Immature natural killer cell (primary cell): Measurements from ENCODE around the gene PRR23E. TPM values are rescaled to one million over a fixed set of nuclear protein-coding genes. Genes with fewer than 3 reads are reported as not detected.

ENCODE experiments used
- DNase-seq, 3 donors: peaks; one replicate each; pipeline ENCODE4 v3.0.0; 2022; ENCODE audit warnings: mixed read lengths in 1 of 3
- H3K27ac Mint-ChIP-seq, 6 donors: one replicate each; pipeline ENCODE4 v1.8.0; 2020; ENCODE audit warnings: mixed read lengths in 6 of 6, mild to moderate bottlenecking in 5 of 6, inconsistent platforms in 4 of 6, moderate library complexity in 3 of 6
- H3K27me3 Mint-ChIP-seq, 3 donors: one replicate each; pipeline ENCODE4 v1.8.0; 2020 to 2021; ENCODE audit warnings: low read depth in 3 of 3, mild to moderate bottlenecking in 3 of 3, mixed read lengths in 3 of 3, moderate library complexity in 3 of 3, inconsistent platforms in 1 of 3
- H3K36me3 Mint-ChIP-seq, 3 donors: one replicate each; pipeline ENCODE4 v1.8.0; 2020; ENCODE audit warnings: mixed read lengths in 3 of 3, inconsistent platforms in 2 of 3, mild to moderate bottlenecking in 2 of 3
- H3K4me1 Mint-ChIP-seq, 2 donors: one replicate each; pipeline ENCODE4 v1.8.0; 2020; ENCODE audit warnings: inconsistent platforms in 2 of 2, mild to moderate bottlenecking in 2 of 2, mixed read lengths in 2 of 2, moderate library complexity in 1 of 2
- H3K4me3 Mint-ChIP-seq, 5 donors: one replicate each; pipeline ENCODE4 v1.8.0; 2020; ENCODE audit warnings: mild to moderate bottlenecking in 5 of 5, mixed read lengths in 5 of 5, inconsistent platforms in 3 of 5, moderate library complexity in 3 of 5
- H3K9me3 Mint-ChIP-seq, 6 donors: one replicate each; pipeline ENCODE4 v1.8.0; 2020; ENCODE audit warnings: mild to moderate bottlenecking in 6 of 6, mixed read lengths in 6 of 6, inconsistent platforms in 4 of 6, moderate library complexity in 3 of 6
- polyA plus RNA-seq, 3 donors: library from polyadenylated mRNA; unstranded; fragments of 300-500 nt; fragmentation: Illumina TruSeq; gene quantifications; one replicate each; pipeline ENCODE4 v1.2.3, GENCODE V29; 2021

The PRR23E gene
- polyA plus RNA-seq, 3 donors from 2014 or later = not detected

DNA sequence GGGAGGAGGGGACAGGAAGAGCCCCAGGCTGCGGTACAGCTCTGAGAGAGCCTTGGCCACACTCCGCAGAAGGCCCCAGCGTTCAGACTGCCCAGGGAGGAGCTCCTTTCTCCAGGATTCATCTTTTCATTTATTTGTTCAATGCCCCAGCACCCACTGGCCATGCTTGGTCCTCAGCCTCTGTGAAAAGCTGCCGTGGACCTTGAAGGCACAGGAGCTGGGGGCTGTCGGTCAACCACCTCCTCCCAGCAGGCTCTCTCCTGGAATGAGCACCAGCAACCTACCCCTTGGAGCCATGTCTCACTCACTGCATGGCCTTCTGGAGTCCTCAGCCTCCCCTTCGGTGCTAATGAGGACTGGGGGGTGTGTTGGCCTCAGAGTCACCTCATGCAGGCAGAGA, 21.6 kb upstream of the PRR23E start:
- Mint-ChIP-seq H3K9me3 (peaks cover 0 to 3% (median 0%) of the 10 kb centered on the region in 6 donors), H3K4me3 (no peak overlapping the region), H3K27me3 (peaks cover 5 to 15% (median 8%) of the 10 kb centered on the region in 3 donors), H3K4me1 (peaks cover 0 to 2% of the 10 kb centered on the region in 2 donors), H3K36me3 (no peaks in the 10 kb centered on the region), H3K27ac (no peak overlapping the region)
- DNase-seq = no peak

- DNase-seq = no peak
- H3K4me1 Mint-ChIP-seq = peaks cover 0 to 2% of the 10 kb centered on the region in 2 donors
- H3K9me3 Mint-ChIP-seq = peaks cover 0 to 3% (median 0%) of the 10 kb centered on the region in 6 donors
- no peaks in the 10 kb centered on the region for H3K36me3 Mint-ChIP-seq
- H3K27me3 Mint-ChIP-seq = peaks cover 5 to 13% (median 9%) of the 10 kb centered on the region in 3 donors
- no peak overlapping the region for H3K4me3 Mint-ChIP-seq
- no peak overlapping the region for H3K27ac Mint-ChIP-seq
These were observed 21.2 kb upstream of the PRR23E start for GRCh38 chr3:127171721-127172120.

DNA sequence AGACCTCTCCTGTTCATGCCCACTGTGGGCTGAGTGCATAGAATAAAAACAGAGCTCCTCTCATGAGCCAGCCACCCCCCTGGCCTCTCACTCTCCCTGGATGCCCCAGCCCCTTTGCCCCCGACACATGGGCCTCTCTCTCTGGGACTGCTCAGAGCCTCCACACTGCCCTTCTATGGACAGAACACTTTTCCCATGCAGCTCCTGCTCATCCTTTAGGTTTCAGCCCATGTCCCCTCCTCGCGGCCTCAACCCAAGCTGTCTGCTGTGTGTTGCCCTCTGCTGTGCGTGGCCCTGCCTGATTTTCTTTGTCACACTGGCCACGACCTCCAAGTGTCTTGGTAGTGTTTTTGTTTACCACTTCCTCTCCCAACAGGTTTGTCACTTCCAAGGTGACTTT, 20.7 kb upstream of the PRR23E start:
- no peaks in the 10 kb centered on the region for H3K36me3 Mint-ChIP-seq
- peaks cover 0 to 3% (median 0%) of the 10 kb centered on the region in 6 donors for H3K9me3 Mint-ChIP-seq
- peaks cover 5 to 14% (median 8%) of the 10 kb centered on the region in 3 donors for H3K27me3 Mint-ChIP-seq
- DNase-seq = no peak
- H3K4me1 Mint-ChIP-seq = peaks cover 0 to 2% of the 10 kb centered on the region in 2 donors
- no peak overlapping the region for H3K27ac Mint-ChIP-seq
- H3K4me3 Mint-ChIP-seq = no peak overlapping the region

DNA sequence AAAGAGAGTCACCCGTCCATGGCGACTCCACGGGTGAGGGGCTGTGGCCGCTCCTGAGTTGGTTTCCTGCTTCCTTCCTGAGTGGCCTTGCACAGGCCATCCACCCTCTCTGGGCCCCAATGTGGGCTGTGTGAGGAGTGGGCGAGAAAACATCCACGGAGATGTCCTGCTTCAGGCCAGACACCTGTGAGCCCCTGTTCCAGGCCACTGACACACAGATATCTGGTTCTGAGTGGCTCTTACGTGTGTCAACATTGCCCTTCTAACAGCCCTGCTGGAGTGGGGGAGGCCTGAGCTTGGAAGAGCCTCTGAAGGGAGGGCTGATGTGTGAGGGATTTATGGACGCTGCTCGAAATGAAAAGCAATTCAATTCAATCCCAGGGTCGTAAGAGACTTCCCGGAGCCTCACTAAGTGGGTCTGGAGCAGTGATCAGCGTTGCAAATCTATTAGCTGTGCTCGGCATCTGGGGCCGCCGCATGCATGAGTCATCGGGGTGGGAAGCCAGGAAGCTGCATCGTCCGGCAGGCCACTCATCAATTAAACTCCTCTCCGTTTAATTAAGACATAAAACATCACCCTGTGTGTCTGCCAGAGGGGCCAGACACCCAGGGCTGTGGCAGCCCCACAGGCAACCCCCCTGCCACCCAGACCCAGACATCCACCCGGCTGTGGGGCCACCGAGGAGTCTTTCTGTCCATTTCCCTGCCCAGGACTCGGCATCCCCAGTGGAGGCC, 20.0 kb upstream of the PRR23E start:
- H3K36me3 Mint-ChIP-seq = no peaks in the 10 kb centered on the region
- H3K4me3 Mint-ChIP-seq = no peak overlapping the region
- DNase-seq = no peak
- peaks cover 0 to 3% (median 0%) of the 10 kb centered on the region in 6 donors for H3K9me3 Mint-ChIP-seq
- H3K4me1 Mint-ChIP-seq = peaks cover 0 to 2% of the 10 kb centered on the region in 2 donors
- H3K27me3 Mint-ChIP-seq = peaks cover 5 to 14% (median 8%) of the 10 kb centered on the region in 3 donors
- no peak overlapping the region for H3K27ac Mint-ChIP-seq

DNA sequence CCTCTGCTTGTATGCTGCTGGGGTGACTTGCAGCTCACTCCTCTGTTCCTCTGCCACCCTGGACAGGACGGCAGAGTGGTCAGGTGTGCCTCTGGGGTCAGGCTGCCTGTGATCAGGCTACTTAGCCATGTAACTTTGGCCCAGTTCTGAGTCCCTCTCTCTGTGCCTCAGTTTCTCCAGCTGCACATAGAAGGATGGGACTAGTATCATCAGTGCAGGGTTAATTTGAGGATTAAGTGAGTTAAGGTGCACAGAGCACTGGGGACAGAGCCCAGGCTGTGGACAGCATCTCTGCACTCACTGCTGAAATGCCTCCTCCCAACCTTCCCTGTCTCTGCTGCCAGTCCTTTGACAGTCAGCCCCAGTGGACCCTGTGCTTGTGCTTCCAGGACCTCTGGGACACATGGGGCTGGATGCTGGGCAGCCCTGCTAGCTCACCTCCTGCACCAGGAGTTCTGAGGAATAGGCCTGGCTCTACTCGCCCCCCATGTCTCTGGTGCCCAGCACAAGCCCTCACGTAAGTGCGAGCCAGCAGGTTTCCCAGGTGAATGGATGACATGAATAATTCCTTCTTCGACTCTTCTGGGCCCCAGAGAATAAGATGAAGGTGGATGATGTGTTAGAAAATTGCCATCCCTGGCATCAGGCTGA, 19.3 kb upstream of the PRR23E start:
- Mint-ChIP-seq H3K4me3 (no peak overlapping the region), H3K9me3 (peaks cover 0 to 3% (median 0%) of the 10 kb centered on the region in 6 donors), H3K27ac (no peak overlapping the region), H3K4me1 (peaks cover 0 to 2% of the 10 kb centered on the region in 2 donors), H3K36me3 (no peaks in the 10 kb centered on the region), H3K27me3 (peaks cover 5 to 14% (median 6%) of the 10 kb centered on the region in 3 donors)
- DNase-seq = no peak

DNA sequence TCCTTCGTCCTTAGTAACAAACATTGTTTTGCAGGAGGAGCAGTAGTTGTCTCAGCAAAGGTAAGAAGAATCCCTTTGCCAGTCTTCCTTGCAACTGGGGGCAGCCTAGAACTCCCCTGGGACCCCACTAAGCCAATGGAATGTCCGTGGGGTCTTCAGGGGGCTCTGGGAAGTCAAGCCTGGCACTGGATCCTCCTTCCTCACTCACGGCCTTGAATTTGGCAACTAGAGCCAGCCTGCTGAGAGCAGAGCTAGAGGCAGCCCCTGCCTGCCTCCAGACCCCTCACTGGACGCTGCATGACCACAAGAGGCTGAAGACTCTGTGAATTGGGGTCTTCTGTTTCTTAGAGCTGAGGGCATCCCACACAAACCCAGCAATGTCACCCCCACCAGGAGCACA, 18.6 kb upstream of the PRR23E start:
- H3K27me3 Mint-ChIP-seq = peaks cover 5 to 14% (median 6%) of the 10 kb centered on the region in 3 donors
- H3K4me3 Mint-ChIP-seq = no peak overlapping the region
- H3K36me3 Mint-ChIP-seq = no peaks in the 10 kb centered on the region
- H3K27ac Mint-ChIP-seq = no peak overlapping the region
- peaks cover 0 to 2% of the 10 kb centered on the region in 2 donors for H3K4me1 Mint-ChIP-seq
- no peak for DNase-seq
- H3K9me3 Mint-ChIP-seq = peaks cover 0 to 3% (median 0%) of the 10 kb centered on the region in 6 donors

- Mint-ChIP-seq H3K27ac (no peak overlapping the region), H3K9me3 (peaks cover 0 to 1% (median 0%) of the 10 kb centered on the region in 6 donors), H3K36me3 (no peaks in the 10 kb centered on the region), H3K4me1 (peaks cover 0 to 2% of the 10 kb centered on the region in 2 donors), H3K4me3 (no peak overlapping the region), H3K27me3 (peaks cover 4 to 12% (median 5%) of the 10 kb centered on the region in 3 donors)
- no peak for DNase-seq
These were observed 18.2 kb upstream of the PRR23E start for GRCh38 chr3:127174715-127175140.

- Mint-ChIP-seq H3K4me1 (peaks cover 0 to 2% of the 10 kb centered on the region in 2 donors), H3K27me3 (peaks cover 2 to 12% (median 5%) of the 10 kb centered on the region in 3 donors), H3K4me3 (no peak overlapping the region), H3K9me3 (no peaks in the 10 kb centered on the region), H3K36me3 (no peaks in the 10 kb centered on the region), H3K27ac (no peak overlapping the region)
- DNase-seq = no peak
These were observed 17.7 kb upstream of the PRR23E start for GRCh38 chr3:127175272-127175671.

GRCh38 chr3:127177226-127177625, 15.7 kb upstream of the PRR23E start:
- Mint-ChIP-seq H3K36me3 (no peaks in the 10 kb centered on the region), H3K9me3 (no peaks in the 10 kb centered on the region), H3K4me1 (peaks cover 0 to 2% of the 10 kb centered on the region in 2 donors), H3K27me3 (peaks cover 2 to 11% (median 5%) of the 10 kb centered on the region in 3 donors), H3K4me3 (no peak overlapping the region), H3K27ac (no peak overlapping the region)
- DNase-seq = no peak

GRCh38 chr3:127180859-127181258, 12.1 kb upstream of the PRR23E start:
- no peaks in the 10 kb centered on the region for H3K9me3 Mint-ChIP-seq
- no peak overlapping the region for H3K4me3 Mint-ChIP-seq
- no peak for DNase-seq
- no peak overlapping the region for H3K27ac Mint-ChIP-seq
- no peaks in the 10 kb centered on the region for H3K36me3 Mint-ChIP-seq
- peaks cover 0 to 5% (median 3%) of the 10 kb centered on the region in 3 donors for H3K27me3 Mint-ChIP-seq
- H3K4me1 Mint-ChIP-seq = no peaks in the 10 kb centered on the region

DNA sequence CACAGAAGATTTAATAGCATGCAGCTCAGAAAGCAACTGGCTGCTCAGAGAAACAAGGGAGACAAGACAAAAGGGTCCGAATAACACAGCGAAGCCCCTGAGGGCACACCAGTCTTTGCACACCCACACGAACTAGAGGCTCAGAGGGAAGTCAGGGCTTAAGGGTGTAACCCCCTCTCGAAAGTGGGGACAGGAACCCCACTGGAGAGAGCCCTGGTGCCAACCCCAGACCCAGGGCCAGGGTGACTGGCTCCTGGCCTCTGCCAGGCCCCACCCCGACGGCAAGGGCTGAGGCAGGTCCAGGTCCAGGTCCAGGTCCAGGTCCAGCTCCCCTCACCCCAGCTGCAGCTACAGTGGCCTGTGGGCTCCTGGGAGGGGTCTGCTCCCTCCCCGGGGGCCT, 10.5 kb upstream of the PRR23E start:
- H3K27me3 Mint-ChIP-seq = peaks cover 0 to 3% (median 1%) of the 10 kb centered on the region in 3 donors
- H3K36me3 Mint-ChIP-seq = no peaks in the 10 kb centered on the region
- no peaks in the 10 kb centered on the region for H3K9me3 Mint-ChIP-seq
- no peak overlapping the region for H3K4me3 Mint-ChIP-seq
- H3K27ac Mint-ChIP-seq = no peak overlapping the region
- no peak for DNase-seq
- no peaks in the 10 kb centered on the region for H3K4me1 Mint-ChIP-seq

- DNase-seq = no peak
- no peaks in the 10 kb centered on the region for H3K9me3 Mint-ChIP-seq
These were observed 9.8 kb upstream of the PRR23E start for GRCh38 chr3:127182848-127183714.

DNA sequence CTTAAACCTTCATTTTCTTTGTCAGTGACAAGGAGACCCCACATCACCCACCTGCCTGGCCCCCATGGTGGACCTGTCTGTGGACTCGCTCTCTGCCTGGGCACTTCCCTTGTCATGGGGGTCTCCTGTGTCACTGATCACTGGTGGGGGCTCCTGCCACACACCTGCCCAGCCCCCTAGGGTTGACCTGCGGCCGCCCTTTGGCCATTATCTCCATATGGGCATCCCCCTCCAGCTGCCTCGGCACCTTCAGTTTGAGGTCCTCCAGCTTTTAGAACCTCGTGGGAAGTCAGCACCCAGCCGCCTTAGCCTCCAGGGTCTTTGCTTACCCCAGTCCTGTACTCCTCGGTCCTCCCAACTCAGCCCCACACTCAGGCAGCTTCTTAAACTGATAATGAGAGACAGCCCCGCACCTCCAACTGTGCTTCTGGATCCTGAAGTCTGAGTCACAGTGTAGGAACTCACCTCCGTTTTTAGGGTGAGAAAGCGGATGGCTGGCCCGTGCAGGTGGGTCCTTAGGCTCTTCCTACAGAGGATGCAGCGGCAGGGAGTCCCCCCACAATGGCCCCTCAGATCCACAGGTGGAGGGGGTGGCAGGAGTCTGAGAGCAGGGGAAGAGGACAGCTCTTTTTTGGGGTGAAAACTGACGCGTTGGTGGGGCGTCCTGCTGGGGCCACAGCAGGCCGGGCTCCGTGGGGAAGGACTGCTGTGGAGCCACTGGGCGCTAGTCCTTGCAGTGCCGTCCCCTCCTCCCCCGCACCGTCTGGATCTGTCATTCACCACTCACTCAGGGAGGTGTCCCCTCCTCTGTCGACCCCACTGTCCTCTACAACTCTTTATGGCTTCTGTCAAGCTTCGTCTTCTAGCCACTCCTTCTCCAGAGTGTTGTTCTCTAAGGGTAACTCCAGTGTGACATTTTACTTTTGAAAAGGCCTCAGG, 8.7 kb upstream of the PRR23E start:
- H3K4me3 Mint-ChIP-seq = no peak overlapping the region
- no peaks in the 10 kb centered on the region for H3K9me3 Mint-ChIP-seq
- peaks cover 0 to 4% (median 3%) of the 10 kb centered on the region in 3 donors for H3K27me3 Mint-ChIP-seq
- no peaks in the 10 kb centered on the region for H3K4me1 Mint-ChIP-seq
- no peaks in the 10 kb centered on the region for H3K36me3 Mint-ChIP-seq
- no peak for DNase-seq
- H3K27ac Mint-ChIP-seq = no peak overlapping the region

More at GRCh38 chr3:127182848-127183714, 9.8 kb upstream of the PRR23E start:
- Mint-ChIP-seq H3K36me3 (no peaks in the 10 kb centered on the region), H3K27ac (no peak overlapping the region), H3K27me3 (peaks cover 0 to 3% (median 1%) of the 10 kb centered on the region in 3 donors), H3K4me3 (no peak overlapping the region), H3K4me1 (no peaks in the 10 kb centered on the region)
